ENCODE measurements around the gene MEDAG.

- no peak for TF ChIP-seq POLR2A (IDR thresholded peaks at IDR 0.05; ENCODE audit: low read length)
- TF ChIP-seq GATA1 (IDR thresholded peaks at IDR 0.05; ENCODE audit: low read depth, low read length): no peak
Observed at GRCh38 chr13:30932481-30933353, 26.6 kb downstream of the MEDAG start, which contains the start of gene TEX26.
